ENCODE results near the gene BAIAP2L1. TPM values are rescaled to one million over a fixed set of nuclear protein-coding genes. Genes with fewer than 3 reads are reported as not detected.

BAIAP2L1 gene
- total and polyA plus RNA-seq, 2 donors (not counting 3 experiments of a cell fraction or from before 2014, with no cell fraction given) = 0.32 to 1.1 TPM

GRCh38 chr7:98287486-98287959 is 113.4 kb downstream of the BAIAP2L1 start:
- peaks cover 34% of the 10 kb centered on the region for H3K4me1 ChIP-seq (ENCODE audit: control insufficient read depth, extremely low read depth, insufficient read depth, low read length)
- POLR2A ChIA-PET = no interaction called here
- H3K27ac ChIP-seq (ENCODE audit: insufficient read depth, low read depth, low read length) = no peak overlapping the region
- H3K36me3 ChIP-seq (ENCODE audit: control insufficient read depth in 2 of 2, extremely low read depth in 1 of 2, insufficient read depth in 2 of 2, low read length in 2 of 2) = peaks cover 4 to 48% of the 10 kb centered on the region in 2 experiments
- H2AFZ ChIP-seq (ENCODE audit: low read depth, low read length) = no peak overlapping the region
- no peak overlapping the region for H3K4me2 ChIP-seq (ENCODE audit: insufficient read depth, low read length)
- H3K79me2 ChIP-seq (ENCODE audit: control insufficient read depth, insufficient read depth, low read length) = peaks cover 91% of the 10 kb centered on the region
- no peaks in the 10 kb centered on the region for H3K9me3 ChIP-seq (replicated peaks; ENCODE audit: control insufficient read depth, insufficient read depth, low read length)
- DNase-seq (ENCODE audit: low read depth, low spot score) (no peak), FAIRE-seq (no peak)
- no TSS peak for BruUV-seq (replicated peaks)
- H3K9ac ChIP-seq (replicated peaks; ENCODE audit: extremely low read depth, insufficient read depth, low read length) = no peak overlapping the region
- H3K9me1 ChIP-seq (replicated peaks; ENCODE audit: control insufficient read depth, extremely low read depth, insufficient read depth, low read length) = no peaks in the 10 kb centered on the region
- H4K20me1 ChIP-seq (replicated peaks; ENCODE audit: control insufficient read depth, extremely low read depth, insufficient read depth, low read length) = peaks cover 2% of the 10 kb centered on the region
- no peak overlapping the region for H3K4me3 ChIP-seq (replicated peaks in 1 of 3; ENCODE audit: insufficient read depth in 1 of 3, low read depth in 1 of 3, low read length in 3 of 3)
- dilution Hi-C loops (cut with MboI; ENCODE audit: extremely low pct_ligation_motif_present, low sequenced_read_pairs) = no loop called here
- no peaks in the 10 kb centered on the region for H3K27me3 ChIP-seq (ENCODE audit: control insufficient read depth in 2 of 2, insufficient read depth in 2 of 2, low read length in 2 of 2)
- intact Hi-C loops (cut with micrococcal nuclease) = no loop called here
- CTCF ChIA-PET = interaction anchor here (0.8 kb wide), 1 partner anchor 21 kb away, joined by 4 read pairs; no protein-coding TSS in a partner anchor
- TF ChIP-seq EZH2 (IDR thresholded peaks at IDR 0.05; ENCODE audit: borderline replicate concordance, low read depth, low read length, severe bottlenecking) (no peak), MAX (IDR thresholded peaks at IDR 0.05; ENCODE audit: insufficient read depth, insufficient read length) (no peak)
- TF ChIP-seq, protein P1, sequence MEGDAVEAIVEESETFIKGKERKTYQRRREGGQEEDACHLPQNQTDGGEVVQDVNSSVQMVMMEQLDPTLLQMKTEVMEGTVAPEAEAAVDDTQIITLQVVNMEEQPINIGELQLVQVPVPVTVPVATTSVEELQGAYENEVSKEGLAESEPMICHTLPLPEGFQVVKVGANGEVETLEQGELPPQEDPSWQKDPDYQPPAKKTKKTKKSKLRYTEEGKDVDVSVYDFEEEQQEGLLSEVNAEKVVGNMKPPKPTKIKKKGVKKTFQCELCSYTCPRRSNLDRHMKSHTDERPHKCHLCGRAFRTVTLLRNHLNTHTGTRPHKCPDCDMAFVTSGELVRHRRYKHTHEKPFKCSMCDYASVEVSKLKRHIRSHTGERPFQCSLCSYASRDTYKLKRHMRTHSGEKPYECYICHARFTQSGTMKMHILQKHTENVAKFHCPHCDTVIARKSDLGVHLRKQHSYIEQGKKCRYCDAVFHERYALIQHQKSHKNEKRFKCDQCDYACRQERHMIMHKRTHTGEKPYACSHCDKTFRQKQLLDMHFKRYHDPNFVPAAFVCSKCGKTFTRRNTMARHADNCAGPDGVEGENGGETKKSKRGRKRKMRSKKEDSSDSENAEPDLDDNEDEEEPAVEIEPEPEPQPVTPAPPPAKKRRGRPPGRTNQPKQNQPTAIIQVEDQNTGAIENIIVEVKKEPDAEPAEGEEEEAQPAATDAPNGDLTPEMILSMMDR (IDR thresholded peaks at IDR 0.05; ENCODE audit: extremely low read depth in 1 of 2, insufficient read depth in 1 of 2, low read depth in 1 of 2, low read length in 2 of 2) = no peak

- peaks cover 34% of the 10 kb centered on the region for H3K4me1 ChIP-seq (ENCODE audit: control insufficient read depth, extremely low read depth, insufficient read depth, low read length)
- peaks cover 4 to 42% of the 10 kb centered on the region in 2 experiments for H3K36me3 ChIP-seq (ENCODE audit: control insufficient read depth in 2 of 2, extremely low read depth in 1 of 2, insufficient read depth in 2 of 2, low read length in 2 of 2)
- CTCF ChIA-PET = no interaction called here
Observed at GRCh38 chr7:98286701-98287485, 114.0 kb downstream of the BAIAP2L1 start.

More at GRCh38 chr7:98286701-98287485, 114.0 kb downstream of the BAIAP2L1 start:
- H4K20me1 ChIP-seq (replicated peaks; ENCODE audit: control insufficient read depth, extremely low read depth, insufficient read depth, low read length) = peaks cover 2% of the 10 kb centered on the region
- no peaks in the 10 kb centered on the region for H3K9me3 ChIP-seq (replicated peaks; ENCODE audit: control insufficient read depth, insufficient read depth, low read length)
- H2AFZ ChIP-seq (ENCODE audit: low read depth, low read length) = no peak overlapping the region
- intact Hi-C loops (cut with micrococcal nuclease) (no loop called here), dilution Hi-C loops (cut with MboI; ENCODE audit: extremely low pct_ligation_motif_present, low sequenced_read_pairs) (no loop called here)
- H3K4me3 ChIP-seq (replicated peaks in 1 of 3; ENCODE audit: insufficient read depth in 1 of 3, low read depth in 1 of 3, low read length in 3 of 3) = no peak overlapping the region
- no TSS peak for BruUV-seq (replicated peaks)
- H3K9ac ChIP-seq (replicated peaks; ENCODE audit: extremely low read depth, insufficient read depth, low read length) = no peak overlapping the region
- no peak for DNase-seq (ENCODE audit: low read depth, low spot score)
- no peak for FAIRE-seq
- no peak overlapping the region for H3K27ac ChIP-seq (ENCODE audit: insufficient read depth, low read depth, low read length)
- H3K4me2 ChIP-seq (ENCODE audit: insufficient read depth, low read length) = no peak overlapping the region
- POLR2A ChIA-PET = no interaction called here
- H3K27me3 ChIP-seq (ENCODE audit: control insufficient read depth in 2 of 2, insufficient read depth in 2 of 2, low read length in 2 of 2) = no peaks in the 10 kb centered on the region
- peaks cover 91% of the 10 kb centered on the region for H3K79me2 ChIP-seq (ENCODE audit: control insufficient read depth, insufficient read depth, low read length)
- H3K9me1 ChIP-seq (replicated peaks; ENCODE audit: control insufficient read depth, extremely low read depth, insufficient read depth, low read length) = no peaks in the 10 kb centered on the region
- no peak for TF ChIP-seq POLR2AphosphoS5 (IDR thresholded peaks at IDR 0.05; ENCODE audit: insufficient read depth, low read depth, low read length)
- TF ChIP-seq FOS (IDR thresholded peaks at IDR 0.05; ENCODE audit: borderline replicate concordance, insufficient read depth, low read length) = no peak
- no peak for TF ChIP-seq POLR2A (IDR thresholded peaks at IDR 0.05; ENCODE audit: low read depth, low read length)
- no peak for TF ChIP-seq MYC (IDR thresholded peaks at IDR 0.05; ENCODE audit: low read depth, low read length)
- TF ChIP-seq GATA2 (IDR thresholded peaks at IDR 0.05; ENCODE audit: insufficient read depth, insufficient read length, low read depth, low read length) = no peak
- TF ChIP-seq EZH2 (IDR thresholded peaks at IDR 0.05; ENCODE audit: borderline replicate concordance, low read depth, low read length, severe bottlenecking) = no peak
- TF ChIP-seq JUN (IDR thresholded peaks at IDR 0.05; ENCODE audit: borderline replicate concordance, insufficient read depth, insufficient read length, low read depth) = no peak
- no peak for TF ChIP-seq MAX (IDR thresholded peaks at IDR 0.05; ENCODE audit: insufficient read depth, insufficient read length)
- TF ChIP-seq, protein P1 (IDR thresholded peaks at IDR 0.05; ENCODE audit: extremely low read depth in 1 of 2, insufficient read depth in 1 of 2, low read depth in 1 of 2, low read length in 2 of 2) = no peak

Measured in endothelial cell of umbilical vein (primary cell).